ENCODE data around the gene COBLL1. TPM values are rescaled to one million over a fixed set of nuclear protein-coding genes. Genes with fewer than 3 reads are reported as not detected.

Gene COBLL1
- total RNA-seq, 2 donors from 2014 or later = 52.1 to 82.8 TPM

- no peaks in the 10 kb centered on the region for H3K9me3 ChIP-seq
- H3K27me3 ChIP-seq (replicated peaks; ENCODE audit: insufficient read depth) = no peaks in the 10 kb centered on the region
- 95% methylated on average over 3 of the region's 3 CpGs for WGBS
- DNase-seq (ENCODE audit: low spot score) = no peak
- no peaks in the 10 kb centered on the region for H3K4me1 ChIP-seq (replicated peaks)
- intact Hi-C loops (cut with DNase I) = no loop called here
- no peak overlapping the region for H3K27ac ChIP-seq
- no peak overlapping the region for H3K4me3 ChIP-seq
- TF ChIP-seq CTCF (IDR thresholded peaks at IDR 0.05) = no peak
- TF ChIP-seq POLR2AphosphoS5 (IDR thresholded peaks at IDR 0.05) = no peak
- TF ChIP-seq POLR2A (IDR thresholded peaks at IDR 0.05) = no peak
- H3K36me3 ChIP-seq = no peaks in the 10 kb centered on the region
Measured at GRCh38 chr2:164766954-164767320, 74.7 kb downstream of the COBLL1 start.

- intact Hi-C loops (cut with DNase I) = no loop called here
Measured at GRCh38 chr2:164766216-164766953, 75.2 kb downstream of the COBLL1 start.

GRCh38 chr2:164764996-164765395 is 76.6 kb downstream of the COBLL1 start:
- WGBS = 89% methylated on average over 3 of the region's 3 CpGs
- H3K4me3 ChIP-seq = no peak overlapping the region

More at GRCh38 chr2:164766216-164766953, 75.2 kb downstream of the COBLL1 start:
- Histone ChIP-seq H3K9me3 (no peaks in the 10 kb centered on the region), H3K4me3 (no peak overlapping the region), H3K4me1 (replicated peaks) (no peaks in the 10 kb centered on the region), H3K27me3 (replicated peaks; ENCODE audit: insufficient read depth) (no peaks in the 10 kb centered on the region), H3K36me3 (no peaks in the 10 kb centered on the region), H3K27ac (no peak overlapping the region)
- TF ChIP-seq CTCF (IDR thresholded peaks at IDR 0.05) (no peak), POLR2A (IDR thresholded peaks at IDR 0.05) (no peak), POLR2AphosphoS5 (IDR thresholded peaks at IDR 0.05) (no peak)
- WGBS = 91% methylated on average over 4 of the region's 4 CpGs
- no peak for DNase-seq (ENCODE audit: low spot score)

GRCh38 chr2:164764474-164764873 is 77.1 kb downstream of the COBLL1 start:
- Histone ChIP-seq H3K27me3 (replicated peaks; ENCODE audit: insufficient read depth) (no peaks in the 10 kb centered on the region), H3K36me3 (no peaks in the 10 kb centered on the region), H3K9me3 (no peaks in the 10 kb centered on the region), H3K4me1 (replicated peaks) (no peaks in the 10 kb centered on the region), H3K27ac (no peak overlapping the region), H3K4me3 (no peak overlapping the region)
- DNase-seq (ENCODE audit: low spot score) = no peak
- intact Hi-C loops (cut with DNase I) = no loop called here
- TF ChIP-seq POLR2A (IDR thresholded peaks at IDR 0.05) (no peak), POLR2AphosphoS5 (IDR thresholded peaks at IDR 0.05) (no peak), CTCF (IDR thresholded peaks at IDR 0.05) (no peak)
- 95% methylated on average over 1 of the region's 1 CpG for WGBS

More at GRCh38 chr2:164764996-164765395, 76.6 kb downstream of the COBLL1 start:
- H3K36me3 ChIP-seq = no peaks in the 10 kb centered on the region
- intact Hi-C loops (cut with DNase I) = no loop called here
- H3K27me3 ChIP-seq (replicated peaks; ENCODE audit: insufficient read depth) = no peaks in the 10 kb centered on the region
- no peak for TF ChIP-seq POLR2AphosphoS5 (IDR thresholded peaks at IDR 0.05)
- no peak for TF ChIP-seq CTCF (IDR thresholded peaks at IDR 0.05)
- no peak for TF ChIP-seq POLR2A (IDR thresholded peaks at IDR 0.05)
- DNase-seq (ENCODE audit: low spot score) = no peak
- no peaks in the 10 kb centered on the region for H3K4me1 ChIP-seq (replicated peaks)
- H3K27ac ChIP-seq = no peak overlapping the region
- no peaks in the 10 kb centered on the region for H3K9me3 ChIP-seq

- Histone ChIP-seq H3K27me3 (replicated peaks; ENCODE audit: insufficient read depth) (no peaks in the 10 kb centered on the region), H3K4me1 (replicated peaks) (no peaks in the 10 kb centered on the region), H3K4me3 (no peak overlapping the region), H3K9me3 (no peaks in the 10 kb centered on the region), H3K36me3 (no peaks in the 10 kb centered on the region), H3K27ac (no peak overlapping the region)
- TF ChIP-seq CTCF (IDR thresholded peaks at IDR 0.05) = no peak
- TF ChIP-seq POLR2AphosphoS5 (IDR thresholded peaks at IDR 0.05) = no peak
- no peak for TF ChIP-seq POLR2A (IDR thresholded peaks at IDR 0.05)
- 97% methylated on average over 5 of the region's 5 CpGs for WGBS
- no peak for DNase-seq (ENCODE audit: low spot score)
- intact Hi-C loops (cut with DNase I) = no loop called here
Measured at GRCh38 chr2:164763431-164763830, 78.2 kb downstream of the COBLL1 start.
